SK-MEL-5 (cell line): ENCODE data around the gene COL8A2. TPM values are rescaled to one million over a fixed set of nuclear protein-coding genes. Genes with fewer than 3 reads are reported as not detected.

ENCODE experiments used
- DNase-seq: peaks from one replicate; pipeline ENCODE4 v3.0.0-alpha.2; 2016; ENCODE audit warnings: low read depth, low spot score
- in situ Hi-C: cut with HindIII; loops from 2 replicates; pipeline ENCODE4 v1.10.0; 2016; ENCODE audit warnings: low sequenced_read_pairs, high pct_unique_total_duplicates, low pct_unique_long_range_greater_than_20kb
- polyA plus RNA-seq, 2 experiments: library from polyadenylated mRNA; depleted of rRNA; stranded (reverse); fragments of >200 nt; gene quantifications; 2 replicates each; pipeline ENCODE4 v1.2.3, GENCODE V29; 2015
- total RNA-seq: library from RNA; depleted of rRNA; stranded (reverse); fragments of >200 nt; shearing (Covaris generic); gene quantifications from 2 replicates; pipeline ENCODE4 v1.2.3, GENCODE V29; 2014; rRNA removed

Gene COL8A2
- total RNA-seq = 0.11 TPM in 1 of 2 replicates, not detected in the other
- polyA plus RNA-seq (2015; cell fraction: cytosol; rRNA removed) = 0.06 and 0.22 TPM in 2 replicates
- polyA plus RNA-seq (2015; cell fraction: nucleus; rRNA removed) = 0.35 TPM in 1 of 2 replicates, not detected in the other

GRCh38 chr1:36125129-36125991, at the start of gene COL8A2:
COL8A2 (minus strand) TSS chr1:36125222; CDS start chr1:36100242, 24,980 bp downstream.
- in situ Hi-C loops = no loop called here
- no peak for DNase-seq

- no peak for DNase-seq
- in situ Hi-C loops = no loop called here
Measured at GRCh38 chr1:36174713-36175112, 49.7 kb upstream of the COL8A2 start.

GRCh38 chr1:36172983-36173382, 48.0 kb upstream of the COL8A2 start:
- in situ Hi-C loops = no loop called here
- no peak for DNase-seq

- in situ Hi-C loops = no loop called here
- DNase-seq = no peak
Measured at GRCh38 chr1:36172017-36172747, 47.2 kb upstream of the COL8A2 start.

- in situ Hi-C loops = no loop called here
- DNase-seq = no peak
Measured at GRCh38 chr1:36170643-36171412, 45.8 kb upstream of the COL8A2 start.

GRCh38 chr1:36168514-36168913, 43.5 kb upstream of the COL8A2 start:
- in situ Hi-C loops = no loop called here
- no peak for DNase-seq

- DNase-seq = no peak
- in situ Hi-C loops = no loop called here
Measured at GRCh38 chr1:36166938-36167905, 42.2 kb upstream of the COL8A2 start.

- no peak for DNase-seq
- in situ Hi-C loops = no loop called here
Measured at GRCh38 chr1:36166136-36166535, 41.1 kb upstream of the COL8A2 start.

GRCh38 chr1:36165145-36165544, 40.1 kb upstream of the COL8A2 start:
- no peak for DNase-seq
- in situ Hi-C loops = no loop called here

GRCh38 chr1:36164361-36164760, 39.3 kb upstream of the COL8A2 start:
- in situ Hi-C loops = no loop called here

GRCh38 chr1:36163426-36163825, 38.4 kb upstream of the COL8A2 start:
- DNase-seq = no peak
- in situ Hi-C loops = no loop called here

More at GRCh38 chr1:36164361-36164760, 39.3 kb upstream of the COL8A2 start:
- DNase-seq = no peak

- no peak for DNase-seq
- in situ Hi-C loops = no loop called here
Measured at GRCh38 chr1:36162680-36163239, 37.7 kb upstream of the COL8A2 start.

- in situ Hi-C loops = no loop called here
- no peak for DNase-seq
Measured at GRCh38 chr1:36161641-36162531, 36.9 kb upstream of the COL8A2 start.

- DNase-seq = peak; percentile 60
- in situ Hi-C loops = no loop called here
Measured at GRCh38 chr1:36160949-36161485, 36.0 kb upstream of the COL8A2 start.

GRCh38 chr1:36160388-36160948, 35.4 kb upstream of the COL8A2 start:
- in situ Hi-C loops = no loop called here
- no peak for DNase-seq
